ENCODE results near the gene AOC1.

Gene AOC1

DNA sequence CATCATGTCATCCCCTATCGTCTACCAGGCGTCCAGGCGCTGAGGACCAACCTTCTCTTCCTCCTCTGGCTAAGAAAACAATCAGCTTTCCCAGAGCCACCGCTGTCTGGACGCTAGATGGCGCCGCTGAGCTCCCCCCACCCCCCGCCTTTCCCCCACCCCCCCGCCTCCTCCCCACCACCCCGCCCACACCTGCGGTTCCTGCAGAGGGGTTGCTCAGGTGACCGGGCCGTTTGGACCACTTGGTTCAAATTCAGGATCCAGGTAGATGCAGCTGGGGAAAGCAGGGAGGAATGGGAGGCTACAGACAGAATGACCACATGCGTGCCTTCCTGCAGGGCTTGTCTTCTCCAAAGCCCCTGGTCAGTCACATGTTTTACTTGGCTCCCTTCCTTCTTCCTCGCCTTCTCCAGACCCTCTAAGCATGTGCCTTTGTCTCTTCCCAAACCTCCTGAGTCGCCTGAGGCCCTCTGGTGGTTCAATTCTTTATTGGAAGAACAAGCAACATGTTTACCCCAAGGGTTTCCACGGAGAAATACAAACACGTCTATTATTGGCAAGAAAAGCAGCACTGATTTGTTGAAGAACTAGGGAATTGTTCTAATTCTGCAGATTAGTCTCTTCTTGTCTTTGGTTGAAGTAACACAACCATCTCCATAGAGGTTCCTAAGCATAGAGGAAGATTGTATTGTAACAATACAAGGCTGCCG lies 24.7 kb downstream of the AOC1 start:
- TF ChIP-seq, protein P1, sequence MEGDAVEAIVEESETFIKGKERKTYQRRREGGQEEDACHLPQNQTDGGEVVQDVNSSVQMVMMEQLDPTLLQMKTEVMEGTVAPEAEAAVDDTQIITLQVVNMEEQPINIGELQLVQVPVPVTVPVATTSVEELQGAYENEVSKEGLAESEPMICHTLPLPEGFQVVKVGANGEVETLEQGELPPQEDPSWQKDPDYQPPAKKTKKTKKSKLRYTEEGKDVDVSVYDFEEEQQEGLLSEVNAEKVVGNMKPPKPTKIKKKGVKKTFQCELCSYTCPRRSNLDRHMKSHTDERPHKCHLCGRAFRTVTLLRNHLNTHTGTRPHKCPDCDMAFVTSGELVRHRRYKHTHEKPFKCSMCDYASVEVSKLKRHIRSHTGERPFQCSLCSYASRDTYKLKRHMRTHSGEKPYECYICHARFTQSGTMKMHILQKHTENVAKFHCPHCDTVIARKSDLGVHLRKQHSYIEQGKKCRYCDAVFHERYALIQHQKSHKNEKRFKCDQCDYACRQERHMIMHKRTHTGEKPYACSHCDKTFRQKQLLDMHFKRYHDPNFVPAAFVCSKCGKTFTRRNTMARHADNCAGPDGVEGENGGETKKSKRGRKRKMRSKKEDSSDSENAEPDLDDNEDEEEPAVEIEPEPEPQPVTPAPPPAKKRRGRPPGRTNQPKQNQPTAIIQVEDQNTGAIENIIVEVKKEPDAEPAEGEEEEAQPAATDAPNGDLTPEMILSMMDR (IDR thresholded peaks at IDR 0.05; ENCODE audit: low read depth, low read length), result peak; percentile 56
- H3K4me3 ChIP-seq (replicated peaks in 1 of 2; ENCODE audit: low read depth in 2 of 2, low read length in 2 of 2), result no peak overlapping the region
- DNase-seq (ENCODE audit: low read depth in 2 of 2), result peak; percentile 75 to 80

DNA sequence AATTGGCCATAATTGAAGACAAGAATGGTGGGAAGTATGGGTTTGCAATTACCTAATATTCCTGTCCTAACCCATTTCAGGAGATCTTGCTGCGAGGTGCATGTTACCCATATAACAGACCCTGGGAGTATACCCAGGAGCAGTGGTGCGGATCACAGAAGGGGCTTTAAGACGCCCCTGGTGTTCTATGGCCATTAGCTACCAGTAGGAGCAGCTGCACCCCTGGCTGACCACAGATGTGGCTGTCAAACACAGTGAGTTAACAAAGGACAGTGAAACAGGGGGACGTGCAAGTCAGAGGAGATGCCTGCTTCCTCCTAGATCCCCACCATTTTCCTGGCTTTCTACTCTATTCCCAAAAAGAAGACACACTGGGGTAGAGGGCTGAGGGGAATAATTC lies 25.2 kb downstream of the AOC1 start:
- DNase-seq (ENCODE audit: low read depth in 2 of 2), result no peak
- TF ChIP-seq, protein P1 (IDR thresholded peaks at IDR 0.05; ENCODE audit: low read depth, low read length), result no peak
- H3K4me3 ChIP-seq (replicated peaks in 1 of 2; ENCODE audit: low read depth in 2 of 2, low read length in 2 of 2), result no peak overlapping the region

DNA sequence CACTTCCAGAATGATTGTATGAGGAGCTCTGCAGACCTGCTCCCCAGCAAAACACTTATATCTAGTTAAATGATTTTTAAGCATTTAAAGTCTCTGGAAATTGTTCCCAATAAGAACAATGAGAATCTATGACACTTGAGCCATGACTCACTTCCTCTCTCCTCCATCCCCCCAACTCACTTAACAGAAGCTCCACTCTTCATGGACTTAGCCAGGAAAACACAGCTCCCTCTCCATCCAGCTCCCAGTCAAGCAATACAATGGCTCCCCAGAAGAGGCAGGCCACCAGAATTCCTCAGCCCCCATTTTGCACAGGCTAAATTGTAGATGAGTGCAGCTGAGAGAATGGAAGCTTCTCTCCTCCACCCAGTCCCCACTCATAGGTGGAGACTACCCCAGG lies 27.0 kb downstream of the AOC1 start:
- TF ChIP-seq, protein P1 (IDR thresholded peaks at IDR 0.05; ENCODE audit: low read depth, low read length), result no peak

DNA sequence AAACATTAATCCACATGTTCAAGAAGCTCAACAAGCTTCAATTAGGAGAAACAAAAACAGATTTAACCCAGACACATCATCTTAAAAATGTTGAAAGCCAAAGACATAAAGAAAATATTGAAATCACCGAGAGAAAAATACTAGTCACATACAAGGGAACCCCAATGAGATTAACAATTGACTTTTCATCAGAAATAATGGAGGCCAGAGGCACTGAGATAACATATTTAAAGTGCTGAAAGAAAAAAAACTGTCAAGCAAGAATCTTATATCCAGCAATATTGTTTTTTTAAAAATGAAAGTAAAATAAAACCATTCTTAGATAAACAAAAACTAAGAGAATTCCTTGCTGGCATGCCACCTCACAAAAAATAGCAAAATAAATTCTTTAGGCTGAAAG lies 28.9 kb downstream of the AOC1 start:
- DNase-seq (ENCODE audit: low read depth in 2 of 2), result no peak
- TF ChIP-seq, protein P1 (IDR thresholded peaks at IDR 0.05; ENCODE audit: low read depth, low read length), result no peak
- H3K4me3 ChIP-seq (replicated peaks in 1 of 2; ENCODE audit: low read depth in 2 of 2, low read length in 2 of 2), result no peak overlapping the region

More for the DNA sequence above, 27.0 kb downstream of the AOC1 start:
- no peak overlapping the region for H3K4me3 ChIP-seq (replicated peaks in 1 of 2; ENCODE audit: low read depth in 2 of 2, low read length in 2 of 2)
- peak; percentile 13 to 32 for DNase-seq (ENCODE audit: low read depth in 2 of 2)

DNA sequence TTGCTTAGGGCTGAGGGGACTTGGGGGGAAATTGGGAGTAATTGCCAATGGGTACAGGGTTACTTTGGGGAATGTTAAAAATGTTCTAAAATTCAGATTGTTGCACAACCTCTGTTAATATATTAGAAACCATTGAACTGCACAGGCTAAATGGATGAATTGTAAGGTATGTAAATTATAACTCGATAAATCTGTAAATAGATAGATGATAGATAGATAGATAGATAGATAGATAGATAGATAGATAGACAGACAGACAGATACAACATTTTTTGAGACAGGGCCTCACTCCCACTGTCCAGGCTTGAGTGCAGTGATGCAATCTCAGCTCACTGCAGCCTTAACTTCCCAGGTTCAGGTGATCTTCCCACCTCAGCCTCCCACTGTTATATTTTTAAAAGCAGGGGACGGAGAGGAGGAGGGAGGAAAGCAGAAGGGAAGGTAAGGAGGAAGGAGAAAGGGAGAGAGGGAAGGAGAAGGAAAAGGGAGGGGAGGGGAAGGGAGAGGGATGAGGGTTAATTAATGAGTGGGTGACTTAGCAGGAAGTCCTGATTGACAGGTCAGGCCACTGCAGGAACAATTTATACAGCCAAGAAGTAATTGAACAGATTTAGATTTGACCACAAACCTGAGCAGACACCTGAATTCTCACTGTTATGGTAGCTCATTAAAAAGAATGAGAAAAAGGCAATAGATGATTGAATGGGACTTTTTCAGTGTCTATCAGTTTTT lies 38.7 kb downstream of the AOC1 start:
- TF ChIP-seq, protein P1 (IDR thresholded peaks at IDR 0.05; ENCODE audit: low read depth, low read length), result no peak
- DNase-seq (ENCODE audit: low read depth in 2 of 2), result no peak
- no peak overlapping the region for H3K4me3 ChIP-seq (replicated peaks in 1 of 2; ENCODE audit: low read depth in 2 of 2, low read length in 2 of 2)

DNA sequence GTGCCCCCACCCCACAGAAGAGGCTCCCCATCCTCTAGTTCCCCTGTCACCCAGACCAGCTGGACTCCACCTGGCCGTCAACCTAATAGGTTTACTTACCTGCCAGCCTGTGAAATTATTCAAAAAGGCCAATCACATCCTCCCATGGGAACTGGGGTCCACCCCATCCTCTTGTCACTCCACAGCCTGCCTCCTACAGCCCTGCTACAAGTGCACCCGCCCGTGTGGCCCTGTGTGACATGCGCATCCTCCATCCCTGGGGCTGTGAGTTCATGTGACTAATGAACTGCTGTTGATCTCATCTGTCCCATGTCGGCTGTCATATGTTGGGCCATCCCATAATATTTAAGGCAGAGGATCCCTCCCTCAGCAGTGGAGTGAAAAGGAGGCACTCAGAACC lies 39.4 kb downstream of the AOC1 start:
- H3K4me3 ChIP-seq (replicated peaks in 1 of 2; ENCODE audit: low read depth in 2 of 2, low read length in 2 of 2), result no peak overlapping the region
- DNase-seq (ENCODE audit: low read depth in 2 of 2), result no peak
- TF ChIP-seq, protein P1 (IDR thresholded peaks at IDR 0.05; ENCODE audit: low read depth, low read length), result no peak

Data from cardiac fibroblast (primary cell).